ENCODE data around the gene DGCR2.
"Not testable (repeated sequence)": the region's sequence is repeated elsewhere in the genome, so short reads cannot be mapped to it uniquely, and the experiment has no call there.

The DGCR2 gene

DNA sequence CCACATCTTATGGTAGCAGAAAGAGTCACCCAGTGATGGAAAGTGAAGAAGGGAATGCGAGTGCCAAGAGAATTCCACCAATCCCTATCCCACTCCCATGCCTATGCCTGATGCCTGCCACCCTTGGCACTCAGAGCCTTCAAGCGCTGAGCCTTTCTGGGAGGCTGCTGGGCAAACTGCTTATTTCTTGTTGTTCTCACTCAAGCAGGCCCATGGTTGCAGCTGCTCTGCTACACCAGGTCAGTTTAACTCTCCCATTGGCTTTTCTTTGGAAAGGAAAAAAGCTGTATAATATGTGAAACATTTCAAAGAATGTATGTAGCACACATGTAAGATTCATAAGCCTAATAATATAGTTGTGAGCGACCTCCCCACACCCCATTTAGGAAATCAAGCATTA is 41.4 kb downstream of the DGCR2 start:
- DNase-seq, result no peak

- DNase-seq, result no peak
Observed at GRCh38 chr22:19079691-19080090, 42.5 kb downstream of the DGCR2 start.

DNA sequence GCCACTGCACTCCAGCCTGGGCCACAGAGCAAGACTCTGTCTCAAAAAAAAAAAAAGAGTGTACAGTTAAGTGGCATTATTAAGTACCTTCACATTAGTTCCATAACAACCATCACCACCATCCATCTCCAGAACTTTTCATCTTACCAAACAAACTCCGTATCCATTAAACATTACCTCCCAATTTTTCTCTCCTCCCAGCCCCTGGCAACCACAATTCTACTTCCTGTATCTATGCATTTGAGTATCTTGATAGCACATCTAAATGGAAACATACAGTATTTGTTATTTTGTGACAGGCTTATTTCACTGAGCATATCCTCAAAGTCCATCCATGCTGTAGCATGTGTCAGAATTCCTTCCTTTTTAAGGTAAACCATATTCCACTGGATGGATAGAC is 46.8 kb downstream of the DGCR2 start:
- DNase-seq, result no peak

DNA sequence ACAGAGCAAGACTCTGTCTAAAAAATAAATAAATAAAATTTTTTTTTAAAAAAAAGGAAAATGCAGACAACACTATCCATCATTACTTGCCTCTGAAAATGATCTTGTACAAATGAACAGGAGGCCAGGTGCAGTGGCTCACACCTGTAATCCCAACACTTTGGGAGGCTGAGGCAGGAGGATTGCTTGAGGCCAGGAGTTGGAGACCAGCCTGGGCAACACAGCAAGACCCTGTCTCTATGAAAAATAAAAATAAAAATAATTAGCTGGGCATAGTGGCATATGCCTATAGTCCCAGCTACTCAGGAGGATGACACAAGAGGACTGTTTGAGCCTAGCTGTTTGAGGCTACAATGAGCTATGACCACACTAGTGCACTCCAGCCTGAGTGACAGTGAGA is 49.4 kb downstream of the DGCR2 start:
- not testable (repeated sequence) for DNase-seq

DNA sequence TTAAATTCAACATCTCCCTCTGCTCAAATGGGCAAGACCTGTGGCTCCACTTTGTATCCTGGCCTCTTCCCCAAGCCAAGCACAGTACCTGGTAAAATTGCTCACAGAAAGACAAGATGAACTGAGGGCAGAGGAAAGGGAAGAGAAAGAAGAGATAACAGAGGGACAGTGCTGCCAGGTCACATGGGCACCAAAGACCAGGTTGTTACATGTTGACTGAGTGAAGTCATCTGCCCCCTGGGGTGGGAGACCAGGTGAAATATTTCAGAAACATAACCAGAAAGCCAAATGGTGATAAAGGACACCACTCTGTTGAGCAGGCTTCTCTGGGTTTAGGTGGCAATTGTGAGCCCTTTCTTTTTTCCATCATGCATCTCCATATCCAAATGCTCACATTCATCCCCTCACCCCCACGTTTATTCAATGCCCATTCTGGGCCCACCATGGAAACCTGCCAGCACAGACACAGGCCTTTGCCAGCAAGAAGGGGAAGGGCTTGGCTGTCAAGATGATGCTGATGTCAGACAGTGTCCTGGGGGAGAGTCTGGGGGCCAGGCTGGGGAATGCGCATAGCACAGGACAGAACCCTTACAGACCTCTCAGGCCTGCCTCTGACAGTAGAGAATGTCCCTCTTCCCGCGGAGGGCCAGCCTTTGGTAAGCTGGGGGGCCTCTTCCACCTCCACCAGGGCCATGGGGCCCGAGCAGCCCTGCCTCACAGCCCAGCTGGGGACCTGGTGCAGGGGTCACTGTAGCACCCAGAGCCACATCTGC is 51.6 kb downstream of the DGCR2 start:
- DNase-seq, result no peak

DNA sequence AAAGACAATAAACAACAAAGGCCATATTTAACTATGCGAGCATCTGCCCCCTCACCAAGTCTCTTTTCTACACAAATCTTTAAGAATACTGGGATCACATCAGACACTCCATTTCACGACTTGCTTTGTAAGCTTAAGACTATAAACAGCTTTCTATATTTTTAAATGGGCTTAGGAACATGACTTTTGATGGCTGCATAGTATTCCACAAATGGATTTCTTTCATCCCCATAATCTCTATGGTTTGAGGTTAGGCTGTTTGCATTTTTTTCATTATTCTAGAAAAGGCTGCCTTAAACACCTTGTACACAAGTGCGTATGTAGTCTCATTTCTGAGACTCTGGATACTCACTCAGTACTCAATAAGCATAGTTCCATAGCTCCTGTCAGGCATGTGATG is 52.8 kb downstream of the DGCR2 start:
- DNase-seq, result no peak

GRCh38 chr22:19068784-19069271 is 53.4 kb downstream of the DGCR2 start:
- DNase-seq, result peak; percentile 7 to 29 (median 26)

- DNase-seq, result peak in 2 of 3 donors; percentile 8 to 9
Observed at GRCh38 chr22:19067696-19068348, 54.4 kb downstream of the DGCR2 start.

DNA sequence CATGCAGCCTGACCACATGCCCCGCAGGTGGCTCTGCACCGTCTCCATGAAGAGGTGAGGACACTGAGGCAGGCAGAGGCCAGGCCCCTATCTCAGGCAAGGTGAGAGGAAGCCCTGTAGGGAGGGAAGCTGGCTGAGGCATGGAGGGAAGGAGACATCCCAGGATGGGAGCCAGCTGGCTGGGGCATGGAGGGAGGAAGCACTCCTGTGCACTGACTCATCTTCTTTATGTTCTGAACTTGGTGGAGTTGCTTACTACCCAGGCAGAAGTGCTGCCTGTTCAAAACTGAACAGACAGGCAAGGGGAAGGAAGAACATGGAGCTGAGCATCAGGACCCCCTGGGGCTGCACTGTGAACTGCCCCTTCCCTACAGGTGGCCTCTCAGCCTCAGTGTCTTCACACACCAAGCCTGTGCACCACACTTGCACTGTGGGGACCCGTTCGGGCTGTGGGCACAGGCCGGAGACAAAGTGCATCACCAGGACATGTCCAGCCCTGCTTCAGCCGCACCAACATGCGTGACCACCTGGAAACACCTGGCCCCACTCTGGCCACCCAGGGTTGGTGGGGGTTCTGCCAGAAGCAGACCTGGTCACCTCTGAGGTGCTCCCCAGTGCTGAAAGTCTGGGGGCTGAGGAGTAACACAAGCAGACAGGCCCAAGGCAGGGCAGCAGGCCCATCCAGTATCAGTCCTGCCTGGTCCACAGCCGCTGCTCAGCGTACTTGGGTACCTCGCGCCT is 55.5 kb downstream of the DGCR2 start:
- DNase-seq, result no peak

DNA sequence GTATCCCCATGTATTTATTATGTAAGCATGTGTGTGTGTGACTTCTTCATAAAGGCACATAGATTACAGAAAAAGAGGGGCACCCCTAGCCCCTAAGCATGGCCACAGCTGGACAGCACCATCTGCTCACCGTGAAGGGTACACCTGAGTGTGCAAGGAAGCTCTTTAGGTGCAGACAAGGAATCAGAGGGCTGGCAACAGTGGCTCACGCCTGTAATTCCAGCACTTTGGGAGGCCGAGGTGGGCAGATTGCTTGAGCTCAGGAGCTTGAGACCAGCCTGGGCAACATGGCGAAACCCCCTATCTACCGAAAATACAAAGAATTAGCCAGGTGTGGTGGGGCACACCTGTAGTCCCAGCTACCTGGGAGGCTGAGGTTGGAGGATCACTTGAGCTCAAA is 56.3 kb downstream of the DGCR2 start:
- no peak for DNase-seq

DNA sequence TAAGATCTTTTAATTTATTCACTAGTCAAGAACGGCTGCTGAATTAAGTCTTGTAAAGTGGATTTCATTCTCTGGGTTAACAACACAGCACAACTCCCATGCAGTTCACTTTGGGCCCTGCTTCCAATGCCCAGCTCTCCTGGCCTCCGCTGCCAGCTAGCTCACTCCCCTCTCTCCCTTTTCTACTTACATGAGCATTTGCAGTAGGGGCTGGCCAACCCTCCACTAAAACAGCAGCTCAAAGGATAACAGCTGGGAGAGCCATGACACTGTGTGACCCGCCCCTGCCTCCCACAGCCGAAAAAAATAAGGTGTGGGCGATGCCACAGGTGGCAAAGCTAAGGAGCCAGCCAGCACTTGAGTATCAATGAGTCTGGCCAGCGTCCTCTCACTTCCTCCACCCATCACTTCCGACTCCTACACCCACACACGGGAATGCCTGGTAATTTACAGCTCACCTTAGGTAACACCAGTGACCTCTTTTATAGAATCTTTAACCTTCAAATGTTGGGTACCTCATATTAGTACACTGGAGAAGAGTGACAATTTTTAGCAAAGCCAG is 56.8 kb downstream of the DGCR2 start:
- no peak for DNase-seq

DNA sequence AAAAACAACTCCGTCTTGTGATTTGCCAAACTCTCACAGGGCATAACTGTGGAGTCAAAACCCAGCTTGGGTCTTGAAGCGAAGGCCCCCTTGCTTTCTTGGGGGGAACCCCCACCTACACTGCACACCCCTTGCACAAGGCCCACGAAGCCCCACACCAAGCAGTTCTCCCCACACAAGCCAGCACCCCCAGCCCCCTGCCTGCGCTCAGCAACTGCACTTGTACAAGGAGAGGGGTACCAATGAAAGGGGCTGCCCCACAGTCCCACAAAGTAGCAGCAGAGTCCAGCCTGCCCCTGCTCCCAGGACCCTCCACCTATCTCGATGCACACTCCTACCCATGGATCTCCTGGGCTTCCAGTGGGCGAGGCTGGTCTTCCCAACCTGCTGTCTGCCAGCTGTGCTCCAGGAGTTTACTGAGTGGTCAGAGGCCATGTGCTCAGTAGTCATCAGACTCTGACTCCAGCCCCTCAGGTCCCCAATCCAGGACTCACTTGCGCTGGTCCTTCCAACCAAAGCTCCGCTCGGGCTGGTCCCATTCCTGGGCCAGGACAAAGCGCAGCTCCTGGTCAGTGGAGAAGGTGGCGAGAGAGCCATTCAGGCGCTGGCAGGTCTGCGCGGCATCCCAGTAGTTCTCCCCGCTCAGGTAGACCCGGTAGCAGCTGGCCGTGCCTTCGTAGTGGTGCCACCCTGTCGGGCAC is 57.7 kb downstream of the DGCR2 start:
- no peak for DNase-seq

- DNase-seq, result no peak
Observed at GRCh38 chr22:19063581-19064353, 58.4 kb downstream of the DGCR2 start.

GRCh38 chr22:19062943-19063308 is 59.3 kb downstream of the DGCR2 start:
- no peak for DNase-seq

GRCh38 chr22:19062139-19062942 is 59.9 kb downstream of the DGCR2 start:
- DNase-seq, result no peak

- DNase-seq, result no peak
Observed at GRCh38 chr22:19061471-19062138, 60.6 kb downstream of the DGCR2 start.

DNA sequence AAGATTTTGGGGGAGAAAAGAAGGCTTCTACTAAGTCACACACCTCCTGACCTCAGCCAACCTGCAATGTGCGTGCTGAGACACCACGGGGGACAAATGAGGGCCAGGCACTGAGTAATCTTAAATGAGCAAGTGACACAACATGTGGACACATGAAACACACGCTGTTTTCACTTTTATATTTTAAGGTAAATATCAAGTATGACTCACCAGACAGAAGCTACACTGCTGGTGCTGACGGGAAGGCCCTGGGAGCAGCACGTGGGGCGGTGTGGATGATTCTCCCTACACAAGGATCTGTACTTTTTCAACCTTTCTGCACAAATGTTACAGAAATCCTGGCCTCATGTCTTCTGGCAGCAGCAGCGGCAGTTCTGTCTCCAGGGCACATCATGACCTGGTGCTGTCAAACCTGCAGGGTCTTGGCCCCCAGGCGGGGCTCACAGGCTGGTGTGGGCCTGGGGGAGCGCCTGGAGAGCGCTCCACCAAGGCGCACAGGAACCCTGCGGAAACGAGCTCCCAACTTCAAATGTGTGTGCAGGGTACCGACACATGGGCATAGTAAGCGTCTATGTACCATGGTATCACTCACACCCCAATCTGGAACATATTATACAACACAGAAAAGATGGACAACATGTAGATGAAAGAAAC is 61.7 kb downstream of the DGCR2 start:
- DNase-seq, result no peak

DNA sequence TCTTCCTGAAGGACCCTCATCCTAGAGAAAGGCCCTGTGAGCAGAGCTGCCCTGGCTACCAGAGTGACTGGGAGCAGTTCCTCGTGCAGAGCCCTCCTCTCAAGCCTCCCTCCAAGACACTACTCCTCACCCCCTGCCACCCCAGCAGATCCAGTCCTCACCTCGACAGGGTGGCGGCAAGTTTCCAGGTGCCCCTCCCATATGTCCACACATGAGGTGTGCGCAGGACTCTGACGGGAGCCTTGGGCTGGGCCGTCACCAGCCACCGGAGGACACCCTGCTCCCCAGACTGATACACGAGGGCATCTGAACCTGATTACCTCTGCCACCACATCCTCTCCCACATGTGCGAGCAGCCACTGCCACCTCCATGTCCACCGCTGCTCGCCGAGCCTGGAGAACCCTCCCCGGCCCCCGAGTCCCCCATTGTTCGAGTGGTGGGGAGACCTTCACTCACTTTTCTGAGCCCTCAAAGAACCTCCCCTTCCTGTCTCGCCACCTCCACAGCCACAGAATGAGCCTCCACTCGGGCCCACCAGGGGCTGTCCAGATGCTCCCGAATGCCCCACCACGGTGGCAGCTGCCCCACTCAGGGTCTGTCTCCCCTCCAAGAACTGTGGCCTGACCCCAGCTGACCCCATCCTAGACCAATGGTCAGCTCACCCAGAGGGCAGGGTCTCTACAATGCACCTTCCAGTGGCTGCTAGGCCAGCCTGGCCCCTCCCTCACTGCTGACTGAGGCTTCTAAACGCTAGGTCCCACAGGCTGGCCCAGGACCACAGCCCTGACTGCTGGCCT is 62.5 kb downstream of the DGCR2 start:
- DNase-seq, result no peak

Data from suppressor macrophage treated with lipopolysaccharide for 1 hour (primary cell).